Right lobe of liver (tissue), 6 donors: ENCODE measurements around the gene NEUROG3. TPM values are rescaled to one million over a fixed set of nuclear protein-coding genes. Genes with fewer than 3 reads are reported as not detected.

Source experiments
- ATAC-seq, 4 donors: fragments of 200-7000 bp; cut with Tn5 transposase; one replicate each; pipeline ENCODE4 v1.9.1; 2020; ENCODE audit warnings: mild to moderate bottlenecking in 4 of 4, moderate library complexity in 4 of 4
- DNase-seq, 3 donors: peaks; one replicate each; pipeline ENCODE4 v3.0.0-alpha.2; 2020
- H3K27ac ChIP-seq, 3 donors: fragments of 200-600 bp; one replicate each; pipeline ENCODE4 v1.8.0; 2022
- H3K27me3 ChIP-seq, 2 donors: fragments of 200-600 bp; one replicate each; pipeline ENCODE4 v1.8.0; 2022
- H3K36me3 ChIP-seq, 4 donors: fragments of 200-600 bp; sonication (generic) in 1 of 4; one replicate each; pipeline versions ENCODE4 v1.5.1 to v1.8.0; 2017 to 2022; ENCODE audit warnings: control low read depth in 1 of 4
- H3K4me1 ChIP-seq, 4 donors: fragments of 200-600 bp; sonication (generic) in 1 of 4; one replicate each; pipeline versions ENCODE4 v1.5.1 to v1.8.0; 2017 to 2022; ENCODE audit warnings: control low read depth in 1 of 4
- H3K4me3 ChIP-seq, 3 donors: fragments of 200-600 bp; one replicate each; pipeline ENCODE4 v1.8.0; 2022
- H3K9me3 ChIP-seq, 4 donors: fragments of 200-600 bp; sonication (generic) in 1 of 4; one replicate each; pipeline versions ENCODE4 v1.5.1 to v1.8.0; 2017 to 2022; ENCODE audit warnings: control low read depth in 1 of 4
- POLR2A ChIP-seq: fragments of 450-650 bp; IDR thresholded peaks from one replicate; pipeline ENCODE4 v1.6.1; 2017; ENCODE audit warnings: antibody characterized with exemption, mild to moderate bottlenecking
- WGBS: methylation state at CpG from one replicate; pipeline ENCODE4 v1.1.6; 2018; ENCODE audit warnings: low coverage, low lambda C conversion rate; ENCODE audit not compliant: insufficient coverage; ENCODE audit errors: missing lambda C conversion rate; 5-methylcytosine and 5-hydroxymethylcytosine counted together
- intact Hi-C, 2 donors: fragments of 100-400 bp; cut with DNase I; formaldehyde crosslinking; loops; one replicate each; pipeline versions ENCODE4 v1.11.2 to v1.14.1; 2022
- total RNA-seq, 6 experiments: library from RNA; depleted of rRNA in 2 of 6; stranded (reverse); fragments of >200 nt in 2 of 6; fragmentation: NEBNext Ultra II Directional in 3 of 6; extraction: Animal tissue kit (Norgen Biotek cat#: 25700) in 3 of 6; gene quantifications; one replicate each; pipeline versions ENCODE4 v1.1.0 to v1.2.4, GENCODE V29; 2016 to 2023
- TF ChIP-seq, protein P1 (sequence below), 4 donors: fragments of 200-600 bp in 3 of 4; fragments of 450-650 bp in 1 of 4; IDR thresholded peaks; one replicate each; pipeline versions ENCODE4 v1.5.1 to v1.8.0; 2016 to 2022; ENCODE audit warnings: antibody characterized with exemption in 4 of 4, mild to moderate bottlenecking in 2 of 4
- donor health status: DM: no; HTN: yes; CAD: no.
- donor health status: DM: no; HTN: no; CAD: no.
- donor health status: DM: no; HTN: no; CAD: no.
- donor health status: DM: no; HTN: yes; CAD: no.
- donor health status: DM: no; HTN: yes; CAD: no.

NEUROG3 gene
- total RNA-seq, 6 experiments from 2014 or later, result not detected

DNA sequence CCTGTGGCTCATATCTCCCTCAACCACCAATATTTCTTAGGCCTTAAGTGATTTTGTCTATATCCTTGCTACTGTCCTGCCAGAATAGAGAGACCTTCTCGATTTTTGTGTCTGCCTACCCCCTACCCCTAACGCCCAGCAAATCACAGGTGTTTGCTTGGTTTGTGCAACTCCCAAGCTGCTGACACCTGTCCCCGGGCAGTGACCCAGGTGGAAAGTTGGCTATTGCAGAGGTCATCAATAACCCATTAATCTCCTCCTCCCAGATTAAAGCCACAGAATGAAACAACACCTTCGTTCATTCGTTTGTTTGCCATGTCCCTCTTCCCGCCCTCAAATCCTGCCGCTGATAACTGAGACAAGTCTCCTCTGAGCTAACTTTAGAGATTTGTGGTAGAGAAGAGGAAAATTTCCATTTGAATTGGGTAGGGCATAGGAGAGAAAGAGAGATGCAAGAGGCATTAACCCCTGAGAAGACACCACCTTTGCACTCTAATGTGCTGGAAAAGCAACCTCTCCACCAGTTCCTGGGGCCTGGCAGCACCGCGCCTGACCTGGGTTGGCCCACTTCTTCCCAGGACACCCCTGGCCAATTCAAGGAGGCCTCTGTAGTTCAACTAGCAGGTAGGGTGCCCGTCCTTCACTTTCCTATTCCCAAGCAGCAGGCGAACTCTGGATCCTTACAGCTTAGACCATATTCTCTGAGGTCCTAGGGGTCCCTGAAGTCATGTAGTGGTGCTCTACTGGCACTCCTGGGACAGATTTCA, 3.0 kb downstream of the NEUROG3 start:
- no peak for DNase-seq
- Histone ChIP-seq H3K9me3 (no peaks in the 10 kb centered on the region), H3K36me3 (no peaks in the 10 kb centered on the region), H3K27ac (no peak overlapping the region), H3K4me1 (no peaks in the 10 kb centered on the region), H3K27me3 (peaks cover 0 to 22% of the 10 kb centered on the region in 2 donors), H3K4me3 (no peak overlapping the region)
- 1% methylated on average over 7 of the region's 11 CpGs for WGBS
- TF ChIP-seq, protein P1, sequence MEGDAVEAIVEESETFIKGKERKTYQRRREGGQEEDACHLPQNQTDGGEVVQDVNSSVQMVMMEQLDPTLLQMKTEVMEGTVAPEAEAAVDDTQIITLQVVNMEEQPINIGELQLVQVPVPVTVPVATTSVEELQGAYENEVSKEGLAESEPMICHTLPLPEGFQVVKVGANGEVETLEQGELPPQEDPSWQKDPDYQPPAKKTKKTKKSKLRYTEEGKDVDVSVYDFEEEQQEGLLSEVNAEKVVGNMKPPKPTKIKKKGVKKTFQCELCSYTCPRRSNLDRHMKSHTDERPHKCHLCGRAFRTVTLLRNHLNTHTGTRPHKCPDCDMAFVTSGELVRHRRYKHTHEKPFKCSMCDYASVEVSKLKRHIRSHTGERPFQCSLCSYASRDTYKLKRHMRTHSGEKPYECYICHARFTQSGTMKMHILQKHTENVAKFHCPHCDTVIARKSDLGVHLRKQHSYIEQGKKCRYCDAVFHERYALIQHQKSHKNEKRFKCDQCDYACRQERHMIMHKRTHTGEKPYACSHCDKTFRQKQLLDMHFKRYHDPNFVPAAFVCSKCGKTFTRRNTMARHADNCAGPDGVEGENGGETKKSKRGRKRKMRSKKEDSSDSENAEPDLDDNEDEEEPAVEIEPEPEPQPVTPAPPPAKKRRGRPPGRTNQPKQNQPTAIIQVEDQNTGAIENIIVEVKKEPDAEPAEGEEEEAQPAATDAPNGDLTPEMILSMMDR (IDR thresholded peaks at IDR 0.05), result no peak
- no peak for TF ChIP-seq POLR2A
- intact Hi-C loops, result no loop called here
- ATAC-seq, result no peak

DNA sequence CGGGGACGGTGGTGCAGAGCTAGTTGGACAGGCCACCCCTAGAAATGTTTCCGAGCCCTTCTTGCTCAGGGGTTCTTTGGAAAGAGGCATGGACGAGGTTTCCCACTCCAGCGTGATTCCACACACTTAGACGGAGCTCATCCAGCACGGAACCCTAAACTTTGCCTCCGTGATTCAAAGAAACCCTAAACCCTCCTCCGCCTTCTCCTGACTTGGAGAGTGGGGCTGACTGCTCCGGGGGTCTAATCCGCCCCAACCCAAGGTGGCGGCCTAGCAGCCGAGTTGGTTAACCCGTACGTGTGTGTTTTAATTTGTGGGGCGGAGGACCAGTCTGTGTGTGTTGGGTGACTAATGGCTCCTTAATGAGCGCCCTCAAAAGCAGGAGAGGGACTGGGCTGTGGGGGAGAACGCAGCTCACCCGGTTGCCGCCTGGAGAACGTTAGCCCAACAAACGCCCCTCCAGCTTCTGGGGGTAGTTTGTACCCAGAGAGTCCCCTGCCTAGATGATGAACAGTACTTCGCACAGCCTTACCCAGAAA, 3.8 kb downstream of the NEUROG3 start:
- no peaks in the 10 kb centered on the region for H3K4me1 ChIP-seq
- H3K27me3 ChIP-seq, result peaks cover 0 to 22% of the 10 kb centered on the region in 2 donors
- DNase-seq (no peak), ATAC-seq (no peak)
- intact Hi-C loops, result no loop called here
- WGBS, result 3% methylated on average over 14 of the region's 23 CpGs
- TF ChIP-seq, protein P1 (IDR thresholded peaks at IDR 0.05), result no peak
- no peak for TF ChIP-seq POLR2A
- no peaks in the 10 kb centered on the region for H3K9me3 ChIP-seq
- no peak overlapping the region for H3K27ac ChIP-seq
- no peaks in the 10 kb centered on the region for H3K36me3 ChIP-seq
- H3K4me3 ChIP-seq, result no peak overlapping the region

DNA sequence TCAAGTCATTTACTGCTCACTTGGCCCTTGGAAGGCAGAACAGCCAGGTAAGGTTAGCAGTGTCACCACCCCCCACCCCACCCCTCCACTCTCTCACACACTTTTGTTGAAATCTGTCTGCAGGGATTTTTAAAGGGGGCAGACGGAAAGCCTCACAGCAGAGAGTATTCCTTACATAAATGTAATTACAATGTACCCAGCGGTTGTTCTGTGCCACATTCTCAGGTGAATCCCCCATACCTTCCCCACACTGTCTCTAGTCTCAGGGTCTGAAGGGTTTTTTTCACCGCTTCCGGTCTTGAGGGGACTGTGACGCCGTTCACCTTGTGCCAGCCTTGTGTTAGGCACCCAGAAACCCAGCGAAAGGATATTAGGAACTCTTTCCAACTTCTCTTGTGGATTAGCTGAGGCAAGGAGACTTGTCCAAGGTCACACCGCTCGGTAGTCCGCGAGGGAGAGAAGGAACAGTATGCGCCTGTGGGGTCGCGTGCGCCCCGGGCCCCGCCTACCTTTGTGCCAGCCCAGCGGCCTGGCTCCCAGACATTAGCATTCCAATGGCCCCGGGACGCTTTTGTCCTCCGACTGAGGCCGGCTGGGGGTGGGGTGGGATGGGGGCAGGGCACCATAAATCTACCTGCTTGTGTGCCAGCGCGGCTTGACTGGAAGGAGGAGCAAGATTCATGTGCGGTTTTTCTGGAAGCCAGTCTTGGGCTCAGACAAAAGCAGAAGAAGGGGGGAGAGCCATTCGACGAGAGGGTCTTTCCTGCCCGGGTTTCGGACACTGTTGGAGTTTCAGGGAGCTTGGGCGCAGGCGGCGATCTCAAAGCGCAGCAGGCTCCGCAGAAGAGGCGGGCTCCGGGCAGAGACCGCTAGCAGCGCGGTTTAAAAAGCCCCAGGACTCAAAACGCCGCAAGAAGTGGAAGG, 4.5 kb downstream of the NEUROG3 start:
- intact Hi-C loops, result no loop called here
- no peak for TF ChIP-seq POLR2A
- TF ChIP-seq, protein P1 (IDR thresholded peaks at IDR 0.05), result no peak
- H3K36me3 ChIP-seq, result no peaks in the 10 kb centered on the region
- DNase-seq (no peak), ATAC-seq (no peak)
- H3K27me3 ChIP-seq, result peaks cover 0 to 22% of the 10 kb centered on the region in 2 donors
- H3K4me1 ChIP-seq, result no peaks in the 10 kb centered on the region
- no peak overlapping the region for H3K27ac ChIP-seq
- H3K9me3 ChIP-seq, result no peaks in the 10 kb centered on the region
- 4% methylated on average over 11 of the region's 41 CpGs for WGBS
- no peak overlapping the region for H3K4me3 ChIP-seq

DNA sequence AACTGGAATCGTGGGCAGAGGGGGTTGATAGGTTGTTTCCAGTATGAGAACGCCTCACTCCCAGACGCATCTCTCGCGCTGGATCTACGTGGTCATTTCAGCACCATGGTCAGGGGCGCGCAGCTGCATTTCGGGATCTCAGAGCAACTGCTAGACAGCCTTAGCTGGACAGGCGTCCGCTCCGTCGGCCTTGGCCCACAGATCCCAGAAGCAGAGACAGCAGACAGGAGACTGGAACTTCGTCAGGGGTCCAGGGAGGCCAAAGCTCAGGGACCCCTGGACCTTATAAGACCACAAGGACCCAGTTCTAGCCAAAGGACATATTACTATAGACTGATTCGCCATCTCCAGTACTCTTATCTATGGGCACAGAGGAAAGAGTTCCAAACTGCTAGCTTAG, 5.3 kb downstream of the NEUROG3 start:
- peak in 2 of 3 donors; percentile 48 to 70 for DNase-seq
- Histone ChIP-seq H3K9me3 (no peaks in the 10 kb centered on the region), H3K27me3 (peaks cover 0 to 22% of the 10 kb centered on the region in 2 donors), H3K4me3 (no peak overlapping the region), H3K27ac (no peak overlapping the region), H3K4me1 (no peaks in the 10 kb centered on the region), H3K36me3 (no peaks in the 10 kb centered on the region)
- no peak for TF ChIP-seq POLR2A
- TF ChIP-seq, protein P1 (IDR thresholded peaks at IDR 0.05), result no peak
- peak in 3 of 4 donors; percentile 35 to 67 (median 39) for ATAC-seq
- intact Hi-C loops, result no loop called here
- 8% methylated on average over 2 of the region's 15 CpGs for WGBS
